GM20431 (cell line): ENCODE data around the gene CASTOR1.

Experiments used
- in situ Hi-C: fragments of 300-500 bp; cut with MseI, MboI; formaldehyde crosslinking; loops from one replicate; pipeline ENCODE4 v1.15.0; 2020; ENCODE audit warnings: low sequenced_read_pairs; ENCODE audit not compliant: unreplicated experiment

Gene CASTOR1

GRCh38 chr22:30249049-30250038, 40.0 kb downstream of the CASTOR1 start:
- in situ Hi-C loops: no loop called here

DNA sequence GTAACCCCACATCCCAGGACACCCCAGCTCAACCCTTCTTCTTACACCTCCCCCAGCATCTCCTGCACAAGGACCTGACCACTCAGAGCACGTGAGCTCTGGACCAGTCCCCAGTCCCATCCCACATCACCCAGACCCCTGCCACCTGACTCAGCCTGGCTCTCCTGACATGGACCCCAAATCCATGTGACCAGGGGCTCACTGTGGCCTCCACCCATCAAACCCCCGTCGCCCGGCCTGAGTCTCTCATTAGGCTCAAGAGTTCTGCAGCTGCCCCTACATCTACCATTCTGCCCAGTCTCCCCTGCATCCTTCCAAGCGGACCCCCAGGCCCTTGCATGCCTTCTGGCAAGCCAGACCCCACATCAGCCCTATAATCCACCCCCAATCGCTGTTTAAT, 40.8 kb downstream of the CASTOR1 start:
- in situ Hi-C loops: no loop called here

- in situ Hi-C loops: no loop called here
Observed at GRCh38 chr22:30247974-30248373, 41.3 kb downstream of the CASTOR1 start.

- in situ Hi-C loops: no loop called here
Observed at GRCh38 chr22:30247561-30247960, 41.7 kb downstream of the CASTOR1 start.

- in situ Hi-C loops: no loop called here
Observed at GRCh38 chr22:30246814-30247376, 42.4 kb downstream of the CASTOR1 start.

DNA sequence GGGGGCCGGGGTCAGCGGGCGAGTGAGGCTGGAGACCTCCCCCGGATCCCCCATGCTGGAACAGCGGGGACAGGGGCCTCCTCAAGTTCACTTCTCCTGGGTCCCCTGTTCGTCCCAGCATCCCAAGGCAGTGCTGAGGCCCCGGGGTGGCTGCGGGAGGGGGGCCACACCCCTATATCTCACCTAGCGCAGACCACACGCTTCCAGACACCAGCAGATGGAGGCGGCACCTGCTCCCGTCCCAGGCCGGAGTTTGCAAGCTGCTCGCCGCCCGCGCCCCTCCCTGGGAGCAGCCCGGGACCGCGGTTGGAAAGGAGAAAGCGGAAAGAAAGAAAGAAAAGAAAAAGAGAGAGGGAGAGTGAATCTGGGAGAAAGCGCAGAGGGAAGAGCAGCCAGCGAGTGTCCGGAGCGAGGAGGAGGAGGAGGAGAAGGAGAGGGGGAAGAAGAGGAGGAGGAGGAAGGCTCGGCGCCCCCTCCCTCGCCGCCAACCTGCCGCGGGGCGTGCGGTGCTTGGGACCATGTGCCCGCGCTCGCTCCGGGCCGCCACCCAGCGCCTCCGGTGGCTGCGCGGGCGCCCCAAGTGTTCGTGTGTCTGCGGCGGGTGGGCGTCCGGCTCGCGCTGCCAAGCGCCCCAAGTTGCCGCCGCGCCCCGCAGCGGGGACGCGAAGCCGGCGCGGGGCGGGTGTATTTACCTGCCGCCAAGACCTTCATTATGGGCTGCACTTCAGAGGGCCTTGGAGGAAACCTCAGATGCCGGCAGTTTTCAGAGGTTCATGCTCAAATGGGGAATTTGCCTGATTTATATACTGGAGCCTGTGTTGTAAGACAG, 43.1 kb downstream of the CASTOR1 start, which contains the start of gene LIF:
LIF (minus strand) TSS at position 775 of the 829 bp plus-strand sequence; CDS start at position 711, 64 bp downstream.
- in situ Hi-C loops: no loop called here

GRCh38 chr22:30245181-30245984, 43.9 kb downstream of the CASTOR1 start:
- in situ Hi-C loops: no loop called here

DNA sequence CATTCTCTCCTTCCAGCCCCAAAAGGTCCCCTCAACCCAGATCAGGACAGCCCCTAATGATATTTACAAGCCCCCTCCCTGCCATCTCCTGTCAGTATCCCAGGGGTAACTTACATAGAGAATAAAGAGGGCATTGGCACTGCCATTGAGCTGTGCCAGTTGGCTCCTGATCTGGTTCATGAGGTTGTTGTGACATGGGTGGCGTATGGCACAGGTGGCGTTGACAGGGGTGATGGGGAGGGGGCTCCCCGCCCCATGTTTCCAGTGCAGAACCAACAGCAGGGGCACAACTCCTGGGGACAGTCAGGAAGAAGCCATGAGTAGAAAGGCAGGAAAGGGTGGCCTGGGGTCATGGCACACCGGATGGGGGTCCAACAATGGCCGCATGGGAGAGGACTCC, 44.7 kb downstream of the CASTOR1 start:
- in situ Hi-C loops: no loop called here

- in situ Hi-C loops: no loop called here
Observed at GRCh38 chr22:30244066-30244465, 45.2 kb downstream of the CASTOR1 start.

GRCh38 chr22:30243661-30244060, 45.6 kb downstream of the CASTOR1 start:
- in situ Hi-C loops: no loop called here

GRCh38 chr22:30241576-30242371, 47.5 kb downstream of the CASTOR1 start:
- in situ Hi-C loops: no loop called here

- in situ Hi-C loops: no loop called here
Observed at GRCh38 chr22:30240541-30241417, 48.5 kb downstream of the CASTOR1 start.

GRCh38 chr22:30239488-30240405, 49.6 kb downstream of the CASTOR1 start:
- in situ Hi-C loops: no loop called here

DNA sequence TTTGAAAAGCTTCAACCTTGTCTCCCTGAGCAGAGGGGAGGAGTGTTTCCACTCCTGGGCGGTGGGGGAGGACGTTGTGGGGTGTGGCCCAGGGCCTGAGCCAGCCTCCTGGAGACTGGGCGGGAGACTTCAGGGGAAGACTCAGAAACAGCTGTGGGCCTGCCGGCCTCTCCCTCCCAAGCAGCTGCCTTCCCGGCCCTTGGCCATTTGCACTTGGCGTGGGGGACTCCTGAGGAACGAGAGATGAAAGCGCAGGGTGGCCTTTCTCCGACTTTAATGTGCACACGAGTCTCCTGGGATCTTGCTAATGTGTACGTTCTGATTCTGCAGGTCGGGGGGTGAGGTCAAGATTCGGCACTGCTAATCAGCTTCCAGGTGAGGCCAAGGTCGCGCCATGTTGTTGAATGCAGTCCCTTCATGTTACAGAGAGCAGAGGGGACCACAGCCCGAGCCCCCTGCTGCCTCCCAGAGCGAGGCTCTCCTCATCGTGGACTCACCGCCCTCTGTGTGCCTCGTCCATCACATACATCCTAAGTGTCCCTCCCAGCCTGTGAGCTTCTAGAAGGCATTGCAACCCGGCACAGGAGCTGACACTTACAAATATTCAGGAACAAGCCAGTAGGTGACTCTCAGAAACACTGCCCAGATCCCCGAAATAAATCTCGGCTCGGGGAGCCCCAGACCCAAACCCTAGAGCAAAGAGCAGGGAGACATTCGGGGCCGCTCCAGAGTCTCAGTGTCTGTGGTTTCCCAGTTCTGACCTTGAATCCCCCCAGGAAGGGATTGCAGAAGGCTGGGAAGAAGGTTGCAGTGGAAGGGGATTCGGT, 50.4 kb downstream of the CASTOR1 start:
- in situ Hi-C loops: no loop called here

DNA sequence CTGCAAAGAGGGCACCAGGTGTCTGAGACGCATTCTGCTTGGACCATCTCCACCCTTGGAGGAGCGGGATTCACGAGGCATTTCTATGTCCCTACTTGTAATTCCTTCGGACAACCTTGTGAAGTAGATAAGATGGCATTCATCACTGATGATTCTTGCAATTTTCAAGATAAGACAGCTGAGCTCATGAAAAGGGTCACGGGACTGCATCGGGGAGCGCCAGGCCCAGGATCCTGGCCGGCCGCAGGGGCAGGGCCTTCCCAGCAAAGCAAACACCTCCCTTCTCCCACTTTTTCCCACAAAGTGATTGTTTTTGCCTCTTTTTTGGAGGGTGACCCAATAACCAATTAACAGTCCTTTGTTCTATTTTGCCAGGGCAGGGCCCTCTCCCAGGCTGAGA, 51.2 kb downstream of the CASTOR1 start:
- in situ Hi-C loops: no loop called here

GRCh38 chr22:30236875-30237274, 52.4 kb downstream of the CASTOR1 start:
- in situ Hi-C loops: no loop called here
